Neural cell (in vitro differentiated cells): ENCODE measurements around the gene ATAD1. TPM values are rescaled to one million over a fixed set of nuclear protein-coding genes. Genes with fewer than 3 reads are reported as not detected.

Experiments used
- H2AFZ ChIP-seq: fragments of 200-600, 300-800 bp; sonication (generic), shearing (Covaris generic); 2 replicates; pipeline ENCODE4 v1.6.0; 2014; ENCODE audit warnings: low read depth, mild to moderate bottlenecking, antibody characterized with exemption, low read length, moderate library complexity
- H3F3A ChIP-seq: fragments of 200-600 bp; shearing (Covaris generic); 2 replicates; pipeline ENCODE4 v1.6.1; 2016; ENCODE audit warnings: mild to moderate bottlenecking, moderate library complexity, mixed read lengths, antibody characterized with exemption, low read length; ENCODE audit not compliant: insufficient read depth, poor library complexity, severe bottlenecking
- H3K27ac ChIP-seq: fragments of 200-600, 300-800 bp; sonication (generic), shearing (Covaris generic); 2 replicates; pipeline ENCODE4 v1.5.1; 2014; ENCODE audit warnings: mild to moderate bottlenecking, low read length, moderate library complexity
- H3K27me3 ChIP-seq: fragments of 300-800, 200-600 bp; sonication (generic), shearing (Covaris generic); 2 replicates; pipeline ENCODE4 v1.6.0; 2014; ENCODE audit warnings: mild to moderate bottlenecking, low read depth, low read length, moderate library complexity; ENCODE audit not compliant: insufficient read depth
- H3K36me3 ChIP-seq: fragments of 300-800, 200-600 bp; sonication (generic), shearing (Covaris generic); 2 replicates; pipeline ENCODE4 v1.5.1; 2014; ENCODE audit warnings: mild to moderate bottlenecking, antibody characterized with exemption, low read length, moderate library complexity; ENCODE audit not compliant: insufficient read depth
- H3K4me2 ChIP-seq: fragments of 300-800, 200-600 bp; sonication (generic), shearing (Covaris generic); 2 replicates; pipeline ENCODE4 v1.6.0; 2014; ENCODE audit warnings: mild to moderate bottlenecking, low read length
- H3K4me3 ChIP-seq: fragments of 300-800, 200-600 bp; sonication (generic), shearing (Covaris generic); 2 replicates; pipeline ENCODE4 v1.5.1; 2014; ENCODE audit warnings: mild to moderate bottlenecking, low read length, moderate library complexity
- H3K79me2 ChIP-seq: fragments of 200-600 bp; shearing (Covaris generic); replicated peaks from 2 replicates; pipeline ENCODE4 v1.6.0; 2014; ENCODE audit warnings: mild to moderate bottlenecking, low read length, moderate library complexity; ENCODE audit not compliant: insufficient read depth
- H3K9ac ChIP-seq: fragments of 300-800, 200-600 bp; sonication (generic), shearing (Covaris generic); 2 replicates; pipeline ENCODE4 v1.6.1; 2016; ENCODE audit warnings: mild to moderate bottlenecking, low read length, mixed read lengths
- H3K9me2 ChIP-seq: fragments of 200-600 bp; shearing (Covaris generic); 2 replicates; pipeline ENCODE4 v1.6.1; 2016; ENCODE audit warnings: mild to moderate bottlenecking, low read length, mixed read lengths; ENCODE audit not compliant: insufficient read depth
- H3K9me3 ChIP-seq: fragments of 200-600, 300-800 bp; sonication (generic), shearing (Covaris generic); 2 replicates; pipeline ENCODE4 v1.6.1; 2016; ENCODE audit warnings: mild to moderate bottlenecking, mixed run types, low read length, moderate library complexity, mixed read lengths
- H4K20me1 ChIP-seq: fragments of 200-600 bp; shearing (Covaris generic); 2 replicates; pipeline ENCODE4 v1.6.1; 2016; ENCODE audit warnings: mild to moderate bottlenecking, mixed run types; ENCODE audit not compliant: insufficient read depth
- EP300 ChIP-seq: fragments of 450-650 bp; conservative IDR thresholded peaks from 2 replicates; pipeline ENCODE4 v1.6.1; 2014; ENCODE audit warnings: antibody characterized with exemption, mild to moderate bottlenecking, moderate library complexity; ENCODE audit not compliant: poor library complexity, severe bottlenecking
- EZH2 ChIP-seq: fragments of 200-600, 300-800 bp; shearing (Covaris generic), sonication (generic); IDR thresholded peaks from 2 replicates; pipeline ENCODE4 v1.6.1; 2014; ENCODE audit warnings: antibody characterized with exemption, low read length, borderline replicate concordance, mild to moderate bottlenecking; ENCODE audit not compliant: insufficient read depth, poor library complexity, severe bottlenecking
- MXI1 ChIP-seq: fragments of 450-650 bp; conservative IDR thresholded peaks from 2 replicates; pipeline ENCODE4 v1.6.1; 2014; ENCODE audit warnings: antibody characterized with exemption, mild to moderate bottlenecking; ENCODE audit not compliant: poor library complexity, severe bottlenecking
- POLR2AphosphoS5 ChIP-seq: IDR thresholded peaks from 2 replicates; pipeline ENCODE4 v1.6.1; 2012
- RAD21 ChIP-seq: fragments of 450-650 bp; conservative IDR thresholded peaks from 2 replicates; pipeline ENCODE4 v1.6.1; 2014; ENCODE audit warnings: antibody characterized with exemption, mild to moderate bottlenecking, moderate library complexity
- SMC3 ChIP-seq: fragments of 450-650 bp; conservative IDR thresholded peaks from 2 replicates; pipeline ENCODE4 v1.6.1; 2014; ENCODE audit warnings: antibody characterized with exemption, mild to moderate bottlenecking, moderate library complexity; ENCODE audit not compliant: poor library complexity
- TAF1 ChIP-seq: IDR thresholded peaks from 2 replicates; pipeline ENCODE4 v1.6.1; 2012; ENCODE audit warnings: low read depth
- polyA plus RNA-seq: library from polyadenylated mRNA; depleted of rRNA; stranded (reverse); fragments of >200 nt; gene quantifications from 2 replicates; pipeline ENCODE4 v1.2.3, GENCODE V29; 2014
- TF ChIP-seq, protein P1 (sequence below): IDR thresholded peaks from 2 replicates; pipeline ENCODE4 v1.6.1; 2012; ENCODE audit warnings: borderline replicate concordance
- TF ChIP-seq, protein P2 (sequence below): fragments of 450-650 bp; IDR thresholded peaks from 2 replicates; pipeline ENCODE4 v1.5.1; 2014; ENCODE audit warnings: antibody characterized with exemption, mild to moderate bottlenecking, moderate library complexity; ENCODE audit not compliant: poor library complexity, severe bottlenecking

The ATAD1 gene
- polyA plus RNA-seq, 1 donor from 2014 or later = 165 TPM

DNA sequence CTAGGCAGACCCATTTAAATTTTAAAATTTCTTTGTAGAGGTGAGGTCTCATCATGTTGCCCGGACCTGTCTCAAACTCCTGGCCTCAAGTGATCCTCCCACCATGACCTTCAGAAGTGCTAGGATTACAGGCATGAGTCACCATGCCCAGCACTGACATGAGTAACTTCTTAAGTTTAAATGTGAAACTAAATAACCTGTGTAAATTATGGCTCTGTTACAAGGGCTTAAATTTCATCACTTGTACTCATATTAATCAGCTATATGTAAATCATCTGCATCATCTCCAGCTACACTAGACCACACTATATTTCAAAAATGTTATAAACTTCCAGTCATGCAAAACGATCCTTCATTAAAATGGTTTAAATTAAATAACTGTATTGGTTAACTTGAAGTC, 56.1 kb downstream of the ATAD1 start:
- no peak for TF ChIP-seq POLR2AphosphoS5
- TF ChIP-seq RAD21 = no peak
- TF ChIP-seq, protein P1, sequence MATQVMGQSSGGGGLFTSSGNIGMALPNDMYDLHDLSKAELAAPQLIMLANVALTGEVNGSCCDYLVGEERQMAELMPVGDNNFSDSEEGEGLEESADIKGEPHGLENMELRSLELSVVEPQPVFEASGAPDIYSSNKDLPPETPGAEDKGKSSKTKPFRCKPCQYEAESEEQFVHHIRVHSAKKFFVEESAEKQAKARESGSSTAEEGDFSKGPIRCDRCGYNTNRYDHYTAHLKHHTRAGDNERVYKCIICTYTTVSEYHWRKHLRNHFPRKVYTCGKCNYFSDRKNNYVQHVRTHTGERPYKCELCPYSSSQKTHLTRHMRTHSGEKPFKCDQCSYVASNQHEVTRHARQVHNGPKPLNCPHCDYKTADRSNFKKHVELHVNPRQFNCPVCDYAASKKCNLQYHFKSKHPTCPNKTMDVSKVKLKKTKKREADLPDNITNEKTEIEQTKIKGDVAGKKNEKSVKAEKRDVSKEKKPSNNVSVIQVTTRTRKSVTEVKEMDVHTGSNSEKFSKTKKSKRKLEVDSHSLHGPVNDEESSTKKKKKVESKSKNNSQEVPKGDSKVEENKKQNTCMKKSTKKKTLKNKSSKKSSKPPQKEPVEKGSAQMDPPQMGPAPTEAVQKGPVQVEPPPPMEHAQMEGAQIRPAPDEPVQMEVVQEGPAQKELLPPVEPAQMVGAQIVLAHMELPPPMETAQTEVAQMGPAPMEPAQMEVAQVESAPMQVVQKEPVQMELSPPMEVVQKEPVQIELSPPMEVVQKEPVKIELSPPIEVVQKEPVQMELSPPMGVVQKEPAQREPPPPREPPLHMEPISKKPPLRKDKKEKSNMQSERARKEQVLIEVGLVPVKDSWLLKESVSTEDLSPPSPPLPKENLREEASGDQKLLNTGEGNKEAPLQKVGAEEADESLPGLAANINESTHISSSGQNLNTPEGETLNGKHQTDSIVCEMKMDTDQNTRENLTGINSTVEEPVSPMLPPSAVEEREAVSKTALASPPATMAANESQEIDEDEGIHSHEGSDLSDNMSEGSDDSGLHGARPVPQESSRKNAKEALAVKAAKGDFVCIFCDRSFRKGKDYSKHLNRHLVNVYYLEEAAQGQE = no peak
- no peak for TF ChIP-seq EP300
- TF ChIP-seq, protein P2, sequence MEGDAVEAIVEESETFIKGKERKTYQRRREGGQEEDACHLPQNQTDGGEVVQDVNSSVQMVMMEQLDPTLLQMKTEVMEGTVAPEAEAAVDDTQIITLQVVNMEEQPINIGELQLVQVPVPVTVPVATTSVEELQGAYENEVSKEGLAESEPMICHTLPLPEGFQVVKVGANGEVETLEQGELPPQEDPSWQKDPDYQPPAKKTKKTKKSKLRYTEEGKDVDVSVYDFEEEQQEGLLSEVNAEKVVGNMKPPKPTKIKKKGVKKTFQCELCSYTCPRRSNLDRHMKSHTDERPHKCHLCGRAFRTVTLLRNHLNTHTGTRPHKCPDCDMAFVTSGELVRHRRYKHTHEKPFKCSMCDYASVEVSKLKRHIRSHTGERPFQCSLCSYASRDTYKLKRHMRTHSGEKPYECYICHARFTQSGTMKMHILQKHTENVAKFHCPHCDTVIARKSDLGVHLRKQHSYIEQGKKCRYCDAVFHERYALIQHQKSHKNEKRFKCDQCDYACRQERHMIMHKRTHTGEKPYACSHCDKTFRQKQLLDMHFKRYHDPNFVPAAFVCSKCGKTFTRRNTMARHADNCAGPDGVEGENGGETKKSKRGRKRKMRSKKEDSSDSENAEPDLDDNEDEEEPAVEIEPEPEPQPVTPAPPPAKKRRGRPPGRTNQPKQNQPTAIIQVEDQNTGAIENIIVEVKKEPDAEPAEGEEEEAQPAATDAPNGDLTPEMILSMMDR = no peak
- TF ChIP-seq TAF1 = no peak
- TF ChIP-seq MXI1 = no peak
- Histone ChIP-seq H3K9me3 (no peaks in the 10 kb centered on the region), H3F3A (no peaks in the 10 kb centered on the region), H3K9me2 (no peaks in the 10 kb centered on the region), H3K4me2 (no peak overlapping the region), H3K4me3 (no peak overlapping the region), H2AFZ (no peak overlapping the region), H3K79me2 (no peaks in the 10 kb centered on the region), H3K27ac (no peak overlapping the region), H3K27me3 (no peaks in the 10 kb centered on the region), H3K36me3 (peaks cover 7% of the 10 kb centered on the region), H3K9ac (no peak overlapping the region), H4K20me1 (no peaks in the 10 kb centered on the region)

DNA sequence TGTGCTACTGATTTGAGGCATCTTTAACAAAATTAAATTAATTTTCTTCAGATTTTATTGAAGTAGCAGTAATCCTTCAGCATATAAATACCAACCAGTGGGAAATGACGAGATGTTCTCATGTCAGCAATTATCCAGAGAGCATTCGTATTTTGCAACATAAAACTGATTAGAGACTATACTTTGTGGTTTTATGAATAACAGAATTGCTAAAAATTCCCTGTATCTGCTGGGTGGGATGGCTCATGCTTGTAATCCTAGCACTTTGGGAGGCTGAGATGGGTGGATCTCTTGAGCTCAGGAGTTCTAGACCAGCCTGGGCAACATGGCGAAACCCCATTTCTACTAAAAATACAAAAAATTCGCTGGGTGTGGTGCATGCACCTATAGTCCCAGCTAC, 56.9 kb downstream of the ATAD1 start:
- no peak for TF ChIP-seq SMC3
- TF ChIP-seq RAD21 = no peak
- no peak for TF ChIP-seq EP300
- no peak for TF ChIP-seq POLR2AphosphoS5
- TF ChIP-seq MXI1 = no peak
- no peak for TF ChIP-seq TAF1
- TF ChIP-seq, protein P2 = no peak
- TF ChIP-seq, protein P1 = no peak
- TF ChIP-seq EZH2 = no peak
- Histone ChIP-seq H4K20me1 (no peaks in the 10 kb centered on the region), H3K9me3 (no peaks in the 10 kb centered on the region), H3K4me2 (no peak overlapping the region), H3K4me3 (no peak overlapping the region), H3K27me3 (no peaks in the 10 kb centered on the region), H3F3A (no peaks in the 10 kb centered on the region), H3K36me3 (peaks cover 5% of the 10 kb centered on the region), H3K27ac (no peak overlapping the region), H3K9me2 (no peaks in the 10 kb centered on the region), H2AFZ (no peak overlapping the region), H3K9ac (no peak overlapping the region), H3K79me2 (no peaks in the 10 kb centered on the region)
